Retina (tissue), 1 donor: ENCODE results near the gene CHCHD1.
"Not testable (repeated sequence)": the region's sequence is repeated elsewhere in the genome, so short reads cannot be mapped to it uniquely, and the experiment has no call there.

Experiments used
- DNase-seq: peaks from one replicate; pipeline ENCODE4 v3.0.0-alpha.2; 2016

The CHCHD1 gene

GRCh38 chr10:73814896-73815718, 33.3 kb downstream of the CHCHD1 start:
- DNase-seq: no peak

GRCh38 chr10:73815719-73816030, 33.8 kb downstream of the CHCHD1 start:
- DNase-seq: no peak

GRCh38 chr10:73816917-73817729, 35.3 kb downstream of the CHCHD1 start:
- DNase-seq: no peak

GRCh38 chr10:73817826-73818225, 36.0 kb downstream of the CHCHD1 start:
- no peak for DNase-seq

- no peak for DNase-seq
Measured at GRCh38 chr10:73818402-73818801, 36.6 kb downstream of the CHCHD1 start.

GRCh38 chr10:73819081-73819480, 37.2 kb downstream of the CHCHD1 start:
- no peak for DNase-seq

GRCh38 chr10:73819513-73820093, 37.8 kb downstream of the CHCHD1 start:
- no peak for DNase-seq

GRCh38 chr10:73823391-73823790, 41.5 kb downstream of the CHCHD1 start:
- DNase-seq: no peak

- no peak for DNase-seq
Measured at GRCh38 chr10:73824146-73824725, 42.4 kb downstream of the CHCHD1 start.

- no peak for DNase-seq
Measured at GRCh38 chr10:73827346-73828089, 45.7 kb downstream of the CHCHD1 start.

GRCh38 chr10:73828161-73828560, 46.3 kb downstream of the CHCHD1 start:
- DNase-seq: no peak

GRCh38 chr10:73829090-73829489, 47.2 kb downstream of the CHCHD1 start:
- DNase-seq: not testable (repeated sequence)
